ENCODE results near the gene ETV6.

The ETV6 gene

DNA sequence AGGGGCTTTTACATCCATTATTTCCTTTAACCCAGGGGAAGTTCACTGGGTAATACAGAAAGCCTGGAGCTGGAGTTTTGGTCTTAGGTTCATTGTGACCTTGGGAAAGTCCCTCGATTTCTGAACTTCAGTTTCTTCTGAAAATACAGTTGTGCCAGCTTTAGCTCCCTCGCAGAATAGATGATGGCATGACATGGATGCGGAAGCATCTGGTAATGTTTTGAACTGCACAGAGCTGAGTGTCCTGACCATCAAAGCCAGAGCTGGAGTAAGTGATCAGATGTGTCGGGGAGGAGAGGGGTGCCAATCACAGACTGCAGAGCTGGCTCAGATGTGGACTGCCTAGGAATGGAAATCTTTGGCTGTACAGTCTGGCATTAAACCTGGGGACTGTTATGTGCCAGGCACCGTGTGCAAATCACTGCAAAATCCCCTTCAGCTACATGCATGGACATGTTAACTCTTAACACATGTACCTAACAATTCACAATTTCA, 180.9 kb downstream of the ETV6 start:
- TF ChIP-seq CTCF (conservative IDR thresholded peaks at IDR 0.05): no peak
- no peak overlapping the region for H3K27ac ChIP-seq

GRCh38 chr12:11832093-11832492, 182.6 kb downstream of the ETV6 start:
- TF ChIP-seq CTCF (conservative IDR thresholded peaks at IDR 0.05): no peak
- H3K27ac ChIP-seq: no peak overlapping the region

DNA sequence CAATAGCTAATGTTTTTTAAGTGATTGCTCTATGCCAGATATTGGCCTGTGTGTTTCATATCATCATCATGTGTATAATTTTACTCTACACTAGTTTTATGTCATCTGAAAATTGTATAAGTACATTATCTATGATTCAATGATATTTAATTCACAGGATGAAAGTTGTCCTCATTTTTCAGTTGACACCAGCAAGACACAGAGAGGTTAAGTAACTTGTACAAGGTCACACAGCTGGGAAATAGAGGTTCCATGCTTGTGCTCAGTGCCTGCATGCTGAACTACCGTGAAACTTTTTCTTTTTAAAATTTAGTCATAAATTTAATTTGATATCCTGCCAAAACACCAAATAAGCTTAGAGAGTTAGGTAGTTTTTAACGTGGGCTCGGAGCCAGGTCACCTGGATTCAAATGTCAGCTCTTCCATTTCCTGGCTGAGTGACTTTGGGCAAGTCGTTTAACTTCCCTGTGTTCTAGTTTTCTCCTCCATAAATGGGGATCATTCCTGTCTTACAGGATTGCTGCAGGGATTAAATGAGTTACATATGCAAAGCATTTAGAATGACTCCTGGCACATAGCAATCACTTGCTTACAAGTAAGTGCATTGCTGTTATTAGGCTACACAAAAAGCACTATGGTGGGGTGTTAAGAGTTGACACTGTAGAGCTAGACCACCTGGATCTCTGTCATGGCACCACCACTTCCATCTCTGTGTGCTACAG, 183.9 kb downstream of the ETV6 start:
- no peak overlapping the region for H3K27ac ChIP-seq
- no peak for TF ChIP-seq CTCF (conservative IDR thresholded peaks at IDR 0.05)

GRCh38 chr12:11834104-11834812, 184.8 kb downstream of the ETV6 start:
- H3K27ac ChIP-seq: no peak overlapping the region
- no peak for TF ChIP-seq CTCF (conservative IDR thresholded peaks at IDR 0.05)

DNA sequence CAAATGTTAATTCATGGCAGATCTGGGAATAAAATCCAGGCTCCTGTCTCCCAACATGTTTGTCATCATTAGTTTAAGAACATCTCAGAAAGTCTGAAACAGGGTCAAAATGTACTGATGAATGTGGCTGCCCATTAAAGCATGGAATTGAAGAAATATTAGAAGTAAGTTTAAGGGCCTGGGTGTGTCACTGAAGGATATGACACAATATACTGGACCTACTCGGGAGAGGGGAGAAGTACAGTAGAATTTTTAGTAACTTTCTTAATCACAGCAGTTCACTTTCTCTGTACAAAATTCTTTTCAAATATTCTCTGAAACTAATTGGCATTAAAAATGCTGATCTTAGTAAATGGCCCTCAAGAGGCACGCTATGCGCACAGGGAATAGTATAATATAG, 185.5 kb downstream of the ETV6 start:
- no peak overlapping the region for H3K27ac ChIP-seq
- TF ChIP-seq CTCF (conservative IDR thresholded peaks at IDR 0.05): no peak

DNA sequence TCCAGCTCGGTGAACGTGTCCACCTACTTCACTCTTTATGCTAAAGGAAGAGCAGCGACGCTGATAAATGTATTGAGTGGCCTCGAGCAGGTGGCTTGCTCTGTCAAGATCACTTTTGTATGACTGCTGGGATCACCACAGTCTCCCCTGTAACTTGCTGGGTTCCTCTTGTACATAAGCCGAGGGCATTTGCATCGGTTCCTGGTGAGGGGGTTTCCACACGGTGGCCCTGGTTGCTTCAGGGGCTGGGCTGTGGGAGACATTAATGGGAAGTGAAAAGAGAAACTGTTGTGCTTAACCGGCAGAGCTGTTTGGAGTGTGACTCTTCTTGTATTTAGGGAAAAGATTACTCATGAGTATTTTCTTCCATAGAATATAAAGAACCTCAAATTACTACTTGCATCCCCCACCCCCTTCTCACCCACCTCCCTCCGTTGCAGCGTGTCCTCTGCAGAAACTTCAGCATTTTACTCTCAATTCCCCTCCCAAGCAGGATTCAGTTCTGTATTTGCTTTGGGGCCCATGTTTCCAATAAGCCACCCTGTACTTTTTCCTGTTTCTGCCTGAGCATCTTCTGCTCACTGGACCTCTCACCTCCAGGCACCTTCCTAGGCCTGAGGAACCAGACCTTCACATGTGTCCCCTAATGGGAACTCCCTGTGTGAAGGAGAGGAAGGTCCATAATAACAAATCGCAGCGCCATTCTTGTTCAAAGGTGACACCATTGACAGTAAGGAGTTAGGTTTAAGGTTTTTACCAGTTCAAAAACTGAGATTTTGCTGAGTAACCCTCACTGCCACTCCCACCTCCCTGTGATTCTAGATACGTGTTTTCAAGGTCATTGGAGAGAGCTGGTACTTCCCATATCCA, 187.0 kb downstream of the ETV6 start:
- no peak overlapping the region for H3K27ac ChIP-seq
- no peak for TF ChIP-seq CTCF (conservative IDR thresholded peaks at IDR 0.05)
